Caki2 (cell line): ENCODE data around the gene PRODH2. TPM values are rescaled to one million over a fixed set of nuclear protein-coding genes. Genes with fewer than 3 reads are reported as not detected.

Source experiments
- DNase-seq: peaks from one replicate; pipeline ENCODE4 v3.0.0-alpha.2; 2015; ENCODE audit warnings: low read depth
- in situ Hi-C: cut with HindIII; loops from 2 replicates; pipeline ENCODE4 v1.10.0; 2016; ENCODE audit warnings: low sequenced_read_pairs, low pct_unique_long_range_greater_than_20kb, mixed read lengths
- total RNA-seq: library from RNA; depleted of rRNA; stranded (reverse); fragments of >200 nt; shearing (Covaris generic); gene quantifications from 2 replicates; pipeline ENCODE4 v1.2.3, GENCODE V29; 2014; ENCODE audit warnings: low replicate concordance

PRODH2 gene
- total RNA-seq, 1 experiment from 2014 or later: 0.17 TPM

- in situ Hi-C loops: no loop called here
Observed at GRCh38 chr19:35786299-35787160, 26.1 kb downstream of the PRODH2 start.

GRCh38 chr19:35785339-35785627 is 27.4 kb downstream of the PRODH2 start:
- in situ Hi-C loops: no loop called here
- no peak for DNase-seq

More at GRCh38 chr19:35786299-35787160, 26.1 kb downstream of the PRODH2 start:
- DNase-seq: no peak

GRCh38 chr19:35784503-35785338 is 27.9 kb downstream of the PRODH2 start:
- DNase-seq: no peak
- in situ Hi-C loops: no loop called here

GRCh38 chr19:35783469-35784434 is 28.9 kb downstream of the PRODH2 start:
- no peak for DNase-seq
- in situ Hi-C loops: no loop called here

GRCh38 chr19:35782589-35782988 is 30.1 kb downstream of the PRODH2 start:
- in situ Hi-C loops: no loop called here
- no peak for DNase-seq

GRCh38 chr19:35781650-35782049 is 31.0 kb downstream of the PRODH2 start:
- in situ Hi-C loops: no loop called here

GRCh38 chr19:35780717-35781116 is 31.9 kb downstream of the PRODH2 start:
- no peak for DNase-seq
- in situ Hi-C loops: no loop called here

More at GRCh38 chr19:35781650-35782049, 31.0 kb downstream of the PRODH2 start:
- DNase-seq: no peak

GRCh38 chr19:35780058-35780457 is 32.6 kb downstream of the PRODH2 start:
- in situ Hi-C loops: no loop called here

GRCh38 chr19:35779033-35779432 is 33.6 kb downstream of the PRODH2 start:
- DNase-seq: no peak
- in situ Hi-C loops: no loop called here

More at GRCh38 chr19:35780058-35780457, 32.6 kb downstream of the PRODH2 start:
- no peak for DNase-seq

- DNase-seq: no peak
- in situ Hi-C loops: no loop called here
Observed at GRCh38 chr19:35777961-35778360, 34.7 kb downstream of the PRODH2 start.

- in situ Hi-C loops: no loop called here
- no peak for DNase-seq
Observed at GRCh38 chr19:35777086-35777841, 35.4 kb downstream of the PRODH2 start.

- no peak for DNase-seq
- in situ Hi-C loops: no loop called here
Observed at GRCh38 chr19:35776102-35776788, 36.4 kb downstream of the PRODH2 start.

- in situ Hi-C loops: no loop called here
- peak; percentile 96 for DNase-seq
Observed at GRCh38 chr19:35775298-35776101, 37.1 kb downstream of the PRODH2 start, which contains the start of gene ARHGAP33. TSS of gene ARHGAP33 (plus strand) at chr19:35775564. CDS start at chr19:35775659, 95 bp downstream.

- no peak for DNase-seq
- in situ Hi-C loops: no loop called here
Observed at GRCh38 chr19:35775046-35775297, 37.7 kb downstream of the PRODH2 start.

- no peak for DNase-seq
- in situ Hi-C loops: no loop called here
Observed at GRCh38 chr19:35774274-35775045, 38.2 kb downstream of the PRODH2 start.
